Measurements from ENCODE around the gene RRP1.

The RRP1 gene

DNA sequence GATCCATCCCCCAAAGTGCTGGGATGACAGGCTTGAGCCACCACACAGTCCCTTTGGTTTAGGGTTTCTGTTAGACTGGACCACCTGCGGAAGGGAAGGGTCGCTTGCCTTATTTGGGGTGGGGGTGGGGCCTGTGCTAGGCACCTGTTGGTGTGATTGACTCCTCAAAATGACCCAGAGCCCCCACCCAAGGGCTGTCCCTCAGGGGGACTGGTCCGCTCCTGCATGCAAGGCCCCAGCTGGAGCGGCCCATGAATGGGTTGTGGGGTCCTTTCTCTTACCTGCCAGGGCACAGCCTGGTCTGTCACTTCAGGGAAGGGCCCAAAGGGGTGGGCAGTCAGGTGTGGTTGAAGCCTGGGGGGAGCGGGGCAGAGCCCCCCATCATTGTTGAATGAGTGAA is 11.4 kb upstream of the RRP1 start:
- no peak for DNase-seq (ENCODE audit: low spot score)

DNA sequence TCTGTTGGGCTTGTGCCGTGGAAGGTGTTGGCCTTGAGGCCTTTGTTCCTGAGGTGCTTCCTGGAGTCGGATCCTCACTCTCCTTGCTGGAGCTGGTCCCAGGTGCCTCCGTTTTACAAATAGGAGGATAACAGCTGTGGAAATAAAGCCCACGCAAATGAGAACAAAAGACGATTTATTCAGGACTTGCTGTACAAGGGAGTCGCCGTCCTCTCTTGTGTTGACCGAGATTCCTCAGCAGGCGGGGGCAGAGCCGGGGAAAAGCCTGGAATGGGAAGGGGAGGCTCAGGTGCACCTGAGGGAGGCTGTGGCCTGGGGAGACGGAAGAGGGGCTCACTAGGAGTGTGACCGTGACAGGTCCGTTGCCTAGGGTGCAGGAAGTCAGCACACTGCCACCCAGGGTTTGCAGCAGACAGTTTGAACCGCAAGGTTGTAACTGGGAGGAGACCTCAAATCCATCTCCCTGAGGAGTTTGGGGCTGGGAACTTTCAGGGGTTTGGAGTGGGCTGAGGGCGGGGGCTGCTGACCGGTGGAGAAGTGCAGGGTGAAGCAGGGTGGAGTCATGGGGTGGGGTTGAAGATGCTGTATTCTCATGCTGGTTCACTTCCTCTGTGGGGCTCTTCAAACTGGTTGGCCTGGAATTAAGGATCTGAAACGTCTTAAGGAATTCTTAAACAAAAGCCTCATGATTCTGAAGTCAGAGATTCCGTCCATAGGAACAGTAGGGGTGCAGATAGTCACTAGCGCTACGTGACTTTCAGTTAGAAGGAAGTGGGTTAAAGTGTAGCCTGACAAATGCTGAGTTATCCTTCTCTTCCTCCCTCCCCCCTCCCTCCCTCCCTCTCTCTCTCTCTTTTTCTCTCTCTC is 10.7 kb upstream of the RRP1 start:
- DNase-seq (ENCODE audit: low spot score): no peak

DNA sequence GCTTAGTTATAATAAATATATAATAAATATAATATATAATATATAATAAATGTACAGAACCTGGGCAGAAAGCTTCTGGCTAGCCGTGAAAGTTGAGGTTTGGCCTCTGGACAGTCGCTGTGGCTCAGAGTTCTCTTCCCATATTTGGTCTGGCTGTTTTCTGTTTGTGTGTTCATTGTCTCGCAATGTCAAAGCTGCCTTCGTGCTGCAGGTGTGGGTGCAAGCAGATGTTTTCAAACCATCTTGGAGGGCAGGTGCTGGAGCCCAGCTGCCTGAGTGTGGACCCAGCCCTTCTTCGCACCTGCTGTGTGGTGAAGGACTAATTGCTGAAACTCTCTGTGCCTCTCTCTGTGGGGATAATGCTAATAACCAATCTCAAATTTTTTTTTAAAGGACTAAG is 9.7 kb upstream of the RRP1 start:
- DNase-seq (ENCODE audit: low spot score): no peak

DNA sequence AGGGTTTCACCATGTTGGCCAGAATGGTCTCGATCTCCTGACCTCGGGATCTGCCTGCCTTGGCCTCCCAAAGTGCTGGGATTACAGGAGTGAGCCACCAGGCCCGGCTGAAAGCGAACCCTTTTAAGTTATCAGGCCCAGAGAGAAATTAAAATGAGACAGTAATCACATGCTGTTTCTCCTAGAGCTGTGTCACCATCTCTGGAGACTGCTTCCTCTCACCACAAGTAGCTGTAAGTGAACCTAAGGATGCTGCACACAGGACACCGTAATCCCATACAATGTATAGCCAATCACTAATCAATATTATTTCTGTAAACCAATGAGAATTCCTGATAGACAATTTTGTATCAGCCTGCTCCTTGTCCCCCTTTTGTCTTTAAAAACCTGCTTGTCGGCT is 7.5 kb upstream of the RRP1 start:
- no peak for DNase-seq (ENCODE audit: low spot score)

DNA sequence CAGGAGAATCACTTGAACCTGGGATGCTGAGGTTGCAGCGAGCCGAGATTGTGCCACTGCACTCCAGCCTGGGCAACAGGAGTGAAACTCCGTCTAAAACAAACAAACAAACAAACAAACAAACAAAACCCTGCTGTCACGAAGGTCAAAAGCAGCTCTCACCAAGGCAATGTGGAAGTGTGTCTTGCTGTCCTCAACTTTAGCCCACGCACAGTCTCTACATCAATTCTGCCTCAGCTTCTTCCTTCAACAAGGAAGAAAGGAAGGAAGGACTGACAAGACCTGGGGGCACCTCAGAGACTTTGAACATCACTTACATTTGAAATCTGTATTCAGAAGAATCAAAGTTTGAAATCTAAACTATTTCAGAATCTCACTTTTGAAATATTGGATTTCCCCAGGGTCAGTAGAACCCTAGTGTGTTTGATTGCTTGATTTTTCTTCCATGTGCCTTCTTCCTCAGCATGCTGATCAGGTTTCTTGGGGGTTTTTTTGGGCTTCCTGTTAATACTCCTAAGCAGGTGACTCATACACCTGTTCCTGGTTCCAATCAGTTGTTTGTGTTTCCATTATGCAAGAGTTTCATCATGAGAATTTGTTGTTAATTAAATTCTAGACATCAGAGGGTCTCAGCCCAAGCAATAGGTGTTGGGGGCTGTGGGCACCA is 6.8 kb upstream of the RRP1 start:
- no peak for DNase-seq (ENCODE audit: low spot score)

DNA sequence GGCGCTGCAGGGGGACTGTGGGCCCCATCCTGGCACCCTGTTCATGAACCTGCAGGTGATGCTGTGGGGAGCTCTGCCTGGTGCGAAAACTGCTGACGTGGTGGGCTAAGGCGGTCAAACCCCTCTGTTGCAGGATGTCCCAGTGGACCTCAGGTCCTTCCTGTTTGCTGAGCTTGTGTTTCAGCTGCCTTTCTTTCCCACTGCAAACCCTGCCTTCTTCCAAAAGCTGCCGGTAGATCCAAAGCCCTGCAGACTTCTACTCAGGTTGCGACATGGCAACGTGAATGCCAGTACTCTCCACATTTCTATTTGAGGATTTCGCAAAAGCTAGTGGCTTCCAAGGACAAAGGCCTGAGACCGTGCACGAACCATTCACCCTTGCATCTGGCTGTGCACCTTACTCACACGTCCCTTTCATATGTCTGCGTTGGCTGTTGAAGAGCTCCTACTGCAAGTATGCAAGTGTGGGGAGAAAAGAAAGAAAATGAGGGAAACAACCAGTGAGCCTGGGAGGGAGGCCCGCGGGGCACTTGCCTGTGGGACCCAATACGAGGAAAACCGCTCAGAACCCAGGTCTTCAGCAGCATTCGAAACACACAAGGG is 6.2 kb upstream of the RRP1 start:
- no peak for DNase-seq (ENCODE audit: low spot score)

DNA sequence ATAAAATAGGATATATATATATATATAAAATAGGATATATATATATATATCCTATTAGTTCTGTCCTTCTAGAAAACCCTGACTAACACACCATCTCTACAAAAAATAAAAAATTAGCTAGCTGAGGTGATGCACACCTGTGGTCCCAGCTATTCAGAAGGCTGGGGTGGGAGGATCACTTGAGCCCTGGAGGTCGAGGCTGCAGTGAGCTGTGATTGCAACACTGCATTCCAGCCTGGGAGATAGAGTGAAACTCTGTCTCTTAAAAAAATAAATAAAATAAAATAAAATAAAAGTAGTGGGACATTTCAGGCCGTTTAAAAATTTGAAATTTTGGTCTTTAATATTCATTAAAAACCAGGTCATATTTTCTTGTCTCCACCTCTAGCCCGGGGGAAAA is 4.2 kb upstream of the RRP1 start:
- no peak for DNase-seq (ENCODE audit: low spot score)

DNA sequence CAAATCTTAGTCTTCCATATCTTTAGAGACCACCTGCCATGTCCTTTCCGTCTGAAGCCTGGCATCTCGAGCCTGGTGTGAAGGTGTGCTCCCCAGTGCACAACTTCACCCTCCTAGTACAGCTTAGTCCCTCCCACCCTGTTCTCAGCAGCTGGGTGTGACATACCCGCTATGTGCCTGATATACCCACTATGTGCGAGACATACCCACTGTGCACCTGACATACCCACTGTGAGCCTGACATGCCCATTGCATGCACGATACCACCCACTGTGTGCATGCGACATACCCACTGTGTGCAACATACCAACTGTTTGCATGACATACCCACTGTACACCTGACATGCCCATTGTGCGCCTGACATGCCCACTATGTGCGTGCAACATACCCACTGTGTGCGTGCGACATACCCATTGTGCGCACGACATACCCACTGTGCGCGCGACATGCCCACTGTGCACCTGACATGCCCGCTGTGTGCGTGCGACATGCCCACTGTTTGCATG is 3.0 kb upstream of the RRP1 start:
- no peak for DNase-seq (ENCODE audit: low spot score)

DNA sequence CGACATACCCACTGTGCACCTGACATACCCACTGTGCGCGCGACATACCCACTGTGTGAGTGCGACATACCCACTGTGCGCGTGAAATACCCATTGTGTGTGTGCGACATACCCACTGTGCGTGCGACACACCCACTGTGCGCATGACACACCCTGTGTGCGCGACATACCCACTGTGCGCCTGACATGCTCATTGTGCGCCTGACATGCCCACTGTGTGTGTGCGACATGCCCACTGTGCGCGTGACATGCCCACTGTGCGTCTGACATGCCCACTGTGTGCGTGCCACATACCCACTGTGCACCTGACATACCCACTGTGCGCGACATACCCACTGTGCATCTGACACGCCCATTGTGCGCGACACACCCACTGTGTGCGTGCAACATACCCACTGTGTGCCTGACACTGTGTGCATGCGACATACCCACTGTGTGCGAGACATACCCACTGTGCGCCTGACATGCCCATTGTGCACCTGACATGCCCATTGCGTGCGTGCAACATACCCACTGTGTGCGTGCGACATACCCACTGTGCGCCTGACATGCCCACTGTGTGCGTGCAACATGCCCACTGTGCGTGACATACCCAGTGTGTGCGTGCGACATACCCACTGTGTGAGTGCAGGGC is 2.5 kb upstream of the RRP1 start:
- no peak for DNase-seq (ENCODE audit: low spot score)

DNA sequence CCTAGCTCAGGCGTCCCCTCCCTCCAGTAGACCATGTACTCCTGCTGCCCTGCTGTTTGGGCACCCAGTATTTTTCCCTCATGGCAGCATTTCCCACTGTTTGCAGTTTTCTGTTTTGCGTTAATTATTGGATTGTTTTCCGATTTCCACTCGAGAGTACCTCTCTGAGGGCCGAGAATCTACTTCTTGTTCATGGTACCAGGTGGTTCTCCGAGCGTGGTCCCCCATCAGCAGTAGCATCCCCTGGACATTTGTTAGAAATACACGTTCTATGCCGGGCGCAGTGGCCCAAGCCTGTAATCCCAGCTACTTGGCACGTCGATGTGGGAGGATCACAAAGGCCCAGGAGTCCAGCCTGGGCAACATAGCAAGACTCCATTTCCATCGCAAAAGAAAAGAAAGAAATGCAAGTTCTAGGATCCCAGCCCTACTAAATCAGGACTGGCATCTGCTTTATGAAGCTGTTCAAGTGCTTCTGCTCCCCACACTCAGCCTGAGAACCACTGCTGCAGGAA is 690 bp downstream of the RRP1 start:
- no peak for DNase-seq (ENCODE audit: low spot score)

DNA sequence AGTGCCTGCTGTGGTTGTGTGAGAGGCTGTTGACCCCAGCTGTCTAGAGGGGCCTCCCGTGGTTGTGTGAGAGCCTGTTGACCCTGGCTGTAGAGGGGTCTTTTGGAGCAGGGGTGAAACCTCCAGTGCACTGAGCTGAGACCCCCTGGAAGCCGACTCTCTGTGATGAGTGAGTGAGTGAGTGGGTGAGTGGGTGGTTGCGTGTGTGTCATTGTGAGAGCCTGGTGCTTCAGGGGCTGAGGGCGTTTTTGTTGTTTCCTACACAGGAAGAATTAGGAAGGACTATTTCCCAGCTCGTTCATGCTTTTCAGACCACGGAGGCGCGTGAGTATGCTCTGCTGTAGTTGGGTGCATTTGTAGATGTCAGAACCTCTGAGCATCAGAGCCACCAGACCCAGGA is 3.0 kb downstream of the RRP1 start:
- no peak for DNase-seq (ENCODE audit: low spot score)

DNA sequence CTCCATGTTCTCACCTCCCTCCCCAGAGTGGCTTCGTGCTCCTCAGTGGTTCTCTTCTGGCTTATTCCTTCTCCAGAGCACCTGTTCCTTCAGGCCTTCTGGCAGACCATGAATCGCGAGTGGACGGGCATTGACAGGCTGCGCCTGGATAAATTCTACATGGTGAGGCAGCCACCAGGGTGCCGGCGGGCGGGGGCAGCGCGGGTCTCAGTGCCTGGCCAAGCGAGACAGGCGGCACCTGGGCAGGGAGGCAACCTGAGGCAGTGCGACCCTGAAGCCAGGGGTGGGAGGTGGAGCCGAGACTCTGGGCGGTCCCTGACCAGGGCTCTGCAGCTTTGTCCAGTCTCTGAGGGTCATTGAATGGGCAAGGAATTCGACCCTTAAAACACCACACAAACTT is 3.9 kb downstream of the RRP1 start:
- DNase-seq (ENCODE audit: low spot score): no peak

DNA sequence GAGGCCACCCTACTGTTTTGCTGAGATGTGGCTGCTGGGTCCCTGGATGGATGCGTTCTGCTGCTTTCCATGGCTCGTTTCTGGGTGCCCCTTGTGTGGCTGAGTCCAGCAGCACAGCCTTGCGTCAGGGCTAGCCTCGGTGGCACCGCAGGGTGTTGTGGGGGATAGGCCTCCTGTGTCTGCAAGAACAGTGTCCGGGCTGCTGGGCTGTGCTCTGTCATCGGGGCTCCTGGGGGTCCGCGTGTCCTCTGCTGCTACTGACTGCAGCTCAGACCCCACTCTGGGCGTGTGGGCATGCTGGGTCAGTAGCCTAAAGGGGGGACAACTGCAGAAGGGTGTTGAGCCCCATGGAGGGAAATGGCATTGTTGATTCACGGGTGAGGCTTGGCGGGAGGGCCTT is 4.9 kb downstream of the RRP1 start:
- no peak for DNase-seq (ENCODE audit: low spot score)

DNA sequence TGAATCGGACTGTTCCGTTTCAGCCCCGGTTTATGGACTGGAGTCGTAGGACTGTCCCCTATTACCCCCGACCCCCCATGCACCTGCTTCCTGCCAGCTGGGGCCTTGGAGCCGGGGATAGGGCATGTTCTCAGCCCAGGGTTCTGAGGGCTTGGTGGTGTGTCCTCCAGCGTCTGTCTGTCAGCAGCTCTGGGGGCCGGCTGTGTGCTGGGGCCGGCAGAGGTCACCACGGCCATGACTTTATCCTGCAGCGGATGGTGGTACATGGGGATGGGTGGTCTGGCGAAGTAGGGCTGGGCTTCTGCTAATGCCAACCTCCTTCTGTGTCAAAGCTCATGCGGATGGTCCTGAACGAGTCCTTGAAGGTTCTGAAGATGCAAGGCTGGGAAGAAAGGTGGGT is 5.5 kb downstream of the RRP1 start:
- DNase-seq (ENCODE audit: low spot score): no peak

DNA sequence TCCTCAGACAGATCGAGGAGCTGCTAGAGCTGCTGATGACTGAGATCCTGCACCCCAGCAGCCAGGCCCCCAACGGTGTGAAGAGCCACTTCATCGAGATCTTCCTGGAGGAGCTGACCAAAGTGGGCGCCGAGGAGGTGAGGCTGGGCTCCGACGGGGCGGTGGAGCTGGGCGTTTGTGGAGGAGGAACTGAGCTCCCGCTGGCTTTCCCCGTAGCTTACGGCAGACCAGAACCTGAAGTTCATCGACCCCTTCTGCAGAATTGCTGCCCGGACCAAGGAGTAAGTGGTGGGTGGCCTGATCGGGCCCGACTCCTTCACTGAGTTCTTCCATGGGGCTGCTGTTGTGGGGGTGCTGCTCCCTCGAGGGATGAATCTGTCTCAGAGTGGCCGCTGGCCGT is 8.0 kb downstream of the RRP1 start:
- no peak for DNase-seq (ENCODE audit: low spot score)

DNA sequence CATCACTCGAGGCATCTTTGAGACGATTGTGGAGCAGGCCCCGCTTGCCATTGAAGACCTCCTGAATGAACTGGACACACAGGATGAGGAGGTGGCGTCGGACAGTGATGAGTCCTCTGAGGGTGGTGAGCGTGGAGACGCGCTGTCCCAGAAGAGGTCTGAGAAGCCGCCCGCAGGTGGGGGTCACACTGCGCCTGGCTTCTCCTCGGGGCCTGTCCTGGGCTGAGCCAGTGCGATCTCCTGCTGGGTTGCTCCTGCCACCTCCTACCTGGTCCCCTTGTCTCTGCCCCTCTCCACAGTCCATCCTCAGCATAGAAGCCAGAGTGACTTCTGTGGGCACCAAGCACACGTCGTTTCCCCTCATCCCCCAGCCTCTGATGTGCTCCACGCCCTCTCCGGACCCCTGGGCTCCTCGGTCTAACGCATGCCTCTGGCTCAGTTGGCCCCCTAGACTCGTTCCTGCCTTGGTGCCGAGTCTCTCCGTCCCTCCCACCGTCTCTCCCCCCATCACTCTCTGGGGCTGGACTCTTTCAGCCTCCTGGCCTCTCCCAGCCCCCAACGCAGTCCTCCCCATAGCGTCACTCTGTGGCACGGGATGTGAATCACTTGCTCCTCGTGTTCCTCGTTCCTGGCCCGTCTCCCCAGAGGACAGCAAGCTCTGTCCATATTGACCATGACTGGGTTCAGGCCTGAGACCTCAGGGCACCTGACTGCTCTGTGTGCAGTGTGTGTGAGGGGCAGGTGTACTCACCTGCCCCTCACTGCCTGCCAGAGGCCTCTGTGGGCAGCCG is 8.7 kb downstream of the RRP1 start:
- no peak for DNase-seq (ENCODE audit: low spot score)

DNA sequence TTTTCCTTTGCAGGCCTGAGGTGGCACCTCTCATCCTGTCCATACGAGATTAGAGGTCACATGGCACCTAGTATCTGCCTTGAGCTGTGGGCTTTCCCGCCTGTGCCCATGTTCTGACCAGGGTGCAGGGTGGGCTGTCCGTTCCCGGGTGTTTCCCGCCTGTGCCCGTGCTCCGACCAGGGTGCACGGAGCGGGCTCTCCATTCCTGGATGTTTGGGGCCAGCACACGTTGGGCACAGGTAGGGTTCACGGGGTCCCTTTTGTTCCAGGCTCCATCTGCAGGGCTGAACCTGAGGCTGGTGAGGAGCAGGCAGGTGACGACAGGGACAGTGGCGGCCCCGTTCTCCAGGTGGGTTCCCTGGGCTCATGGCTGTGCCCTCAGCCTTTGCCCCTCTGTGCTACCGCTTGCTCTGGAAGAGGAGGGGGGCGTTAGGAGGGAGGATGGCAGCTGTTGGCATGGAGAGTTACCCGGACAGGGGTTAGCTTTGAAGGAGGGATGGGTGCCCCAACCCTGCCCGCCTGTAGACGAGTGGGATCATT is 10.0 kb downstream of the RRP1 start:
- DNase-seq (ENCODE audit: low spot score): no peak

DNA sequence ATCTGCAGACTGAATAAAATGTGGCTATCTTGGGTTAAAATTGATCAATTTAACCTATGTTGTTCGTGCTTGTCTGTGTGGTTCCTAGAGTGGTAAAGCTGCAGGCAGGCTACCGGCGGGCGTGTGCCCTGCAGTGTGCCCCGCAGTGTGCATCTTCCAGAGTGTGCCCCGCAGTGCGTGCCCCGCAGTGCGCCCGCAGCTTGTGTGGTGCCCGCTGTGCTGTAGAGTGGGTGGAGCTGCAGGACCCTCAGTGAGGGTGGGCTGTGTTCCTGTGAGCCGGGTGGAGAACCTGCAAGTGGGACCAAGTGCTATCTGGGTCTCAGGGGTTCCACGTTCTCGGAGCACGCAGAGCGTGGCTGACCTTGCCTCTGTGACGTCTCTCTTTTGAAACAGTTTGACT is 10.7 kb downstream of the RRP1 start:
- no peak for DNase-seq (ENCODE audit: low spot score)

DNA sequence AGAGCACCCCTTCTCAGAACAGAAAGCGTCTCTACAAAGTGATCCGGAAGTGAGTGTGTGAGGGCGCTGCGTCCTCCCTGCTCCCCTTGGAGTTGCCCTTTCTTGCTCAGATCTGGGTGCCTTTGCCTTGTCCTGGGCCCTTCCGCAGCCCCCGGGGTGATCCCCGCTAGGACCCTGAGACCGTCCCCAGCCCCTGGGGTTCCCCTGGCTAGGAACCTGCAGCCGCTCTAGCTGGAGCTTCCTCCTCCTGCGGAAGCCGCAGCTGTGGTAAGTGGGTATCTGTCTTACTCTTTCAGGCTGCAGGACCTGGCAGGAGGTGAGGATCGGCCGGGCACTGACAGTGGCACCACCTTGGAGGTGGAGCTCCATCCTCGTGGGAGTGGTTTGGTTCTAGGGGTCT is 11.2 kb downstream of the RRP1 start:
- DNase-seq (ENCODE audit: low spot score): no peak

DNA sequence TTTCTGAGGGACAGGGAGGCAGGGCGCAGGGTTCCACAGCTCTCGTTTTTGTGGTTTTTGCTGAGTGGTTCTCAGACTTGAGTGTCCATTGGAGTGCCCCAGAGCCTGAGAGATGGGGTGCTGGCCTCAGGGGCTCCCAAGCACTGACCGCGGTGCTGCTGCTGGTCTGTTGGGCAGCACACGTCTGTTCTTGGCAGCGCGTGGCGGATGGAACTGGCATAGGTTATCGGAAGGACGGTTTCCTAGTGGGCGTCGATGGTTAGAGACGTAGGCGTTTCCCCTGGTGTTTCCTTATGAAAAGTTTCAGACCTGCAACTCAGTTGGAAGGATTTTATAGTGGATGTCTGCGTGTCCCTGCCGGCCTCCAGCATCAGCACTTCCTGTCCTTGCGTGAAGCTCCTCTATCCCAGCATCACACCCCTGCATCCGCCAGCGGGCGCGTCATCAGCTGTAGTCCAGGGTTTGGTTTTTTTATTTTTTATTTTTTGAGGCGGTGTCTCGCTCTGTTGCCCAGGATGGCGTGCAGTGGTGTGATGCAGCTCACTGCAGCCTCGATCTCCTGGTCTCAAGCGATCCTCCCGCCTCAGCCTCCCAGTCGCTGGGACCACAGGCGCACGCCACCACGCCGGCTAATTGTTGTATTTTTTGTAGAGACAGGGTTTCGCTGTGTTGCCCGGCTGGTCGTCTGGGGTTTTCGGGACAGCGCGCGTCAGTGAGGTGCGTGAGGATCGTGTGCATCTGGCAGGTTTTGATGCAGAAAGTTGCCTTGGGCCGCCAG is 11.8 kb downstream of the RRP1 start:
- DNase-seq (ENCODE audit: low spot score): no peak
